K562 (cell line): ENCODE data around the gene RHBDL3. TPM values are rescaled to one million over a fixed set of nuclear protein-coding genes. Genes with fewer than 3 reads are reported as not detected.
A peak's percentile ranks its signal among the peaks of the same experiment; 100 is the strongest.

Experiments
- ATAC-seq: fragments of 200-7000 bp; cut with Tn5 transposase; 3 replicates; pipeline ENCODE4 v1.9.1; 2020; ENCODE audit warnings: moderate library complexity
- BruUV-seq: library from RNA; stranded (reverse); fragments of 400-500 nt; replicated peaks from 2 replicates; lab custom pipeline; 2021; lab: Mats Ljungman, UMichigan
- CTCF ChIA-PET: fragments of 300-600 bp; formaldehyde crosslinking; extraction: SDS; loops from one replicate; lab custom pipeline; 2021; ENCODE audit warnings: low intra/inter-chr PET ratio; lab: Yijun Ruan, JAX
- POLR2A ChIA-PET: fragments of 300-600, 350-650 bp; sonication (Branson Sonifier 250); formaldehyde crosslinking; extraction: SDS; loops from one replicate; lab custom pipeline; 2021; ENCODE audit warnings: antibody characterized with exemption, inconsistent platforms; lab: Yijun Ruan, JAX
- DNase-seq, 4 experiments: peaks; one replicate each; pipeline versions ENCODE4 v3.0.0 to v3.0.0-alpha.2; 2011 to 2018; ENCODE audit warnings: low spot score in 3 of 4, mixed read lengths in 3 of 4; ENCODE audit errors: extremely low read depth in 1 of 4
- FAIRE-seq: peaks from 2 replicates; lab custom pipeline; 2011; peaks lifted over from hg19 to GRCh38; lab: Jason Lieb, UNC
- H2AFZ ChIP-seq: 2 replicates; pipeline ENCODE4 v1.6.0; 2011; ENCODE audit warnings: low read depth, low read length, control low read depth, inconsistent platforms
- H3K27ac ChIP-seq: fragments of 200-600 bp; 3 replicates; pipeline ENCODE4 v1.8.0; 2011; ENCODE audit warnings: low read depth, mild to moderate bottlenecking, control low read depth, inconsistent platforms, low read length, moderate library complexity, mixed read lengths; ENCODE audit errors: extremely low read depth
- H3K27me3 ChIP-seq, 2 experiments: fragments of 300-600 bp in 1 of 2; 2 replicates in 1 of 2; 3 replicates in 1 of 2; pipeline versions ENCODE4 v1.6.0 to v1.8.0; 2011; ENCODE audit warnings: inconsistent platforms in 2 of 2, low read length in 2 of 2, mild to moderate bottlenecking in 1 of 2, mixed read lengths in 1 of 2, moderate library complexity in 1 of 2; ENCODE audit not compliant: control insufficient read depth in 2 of 2, insufficient read depth in 2 of 2
- H3K36me3 ChIP-seq: fragments of 300-600 bp; 3 replicates; pipeline ENCODE4 v1.8.0; 2011; ENCODE audit warnings: mild to moderate bottlenecking, low read length, inconsistent platforms; ENCODE audit not compliant: control insufficient read depth, insufficient read depth
- H3K4me1 ChIP-seq, 2 experiments: fragments of 200-600 bp in 1 of 2; replicated peaks in 1 of 2; 2 replicates in 1 of 2; 3 replicates in 1 of 2; pipeline versions ENCODE4 v1.5.1 to v1.8.0; 2011; ENCODE audit warnings: inconsistent platforms in 2 of 2, low read length in 2 of 2, mild to moderate bottlenecking in 1 of 2, mixed read lengths in 1 of 2, moderate library complexity in 1 of 2; ENCODE audit not compliant: control insufficient read depth in 2 of 2, insufficient read depth in 2 of 2
- H3K4me2 ChIP-seq: 2 replicates; pipeline ENCODE4 v1.6.1; 2011; ENCODE audit warnings: low read length, control low read depth, inconsistent platforms, mixed read lengths; ENCODE audit not compliant: insufficient read depth
- H3K4me3 ChIP-seq: fragments of 200-600 bp; sonication (generic), shearing (Covaris generic); 2 replicates; pipeline ENCODE4 v1.5.1; 2016; ENCODE audit warnings: control low read depth, inconsistent platforms
- H3K79me2 ChIP-seq: fragments of 200-600 bp; 3 replicates; pipeline ENCODE4 v1.8.0; 2011; ENCODE audit warnings: low read length, inconsistent platforms; ENCODE audit not compliant: control insufficient read depth, insufficient read depth
- H3K9ac ChIP-seq, 2 experiments: 2 replicates each; pipeline versions ENCODE4 v1.6.0 to v1.6.1; 2011; ENCODE audit warnings: low read depth in 2 of 2, low read length in 2 of 2, control low read depth in 1 of 2, inconsistent platforms in 1 of 2, mild to moderate bottlenecking in 1 of 2, mixed read lengths in 1 of 2; ENCODE audit not compliant: insufficient read depth in 1 of 2
- H3K9me1 ChIP-seq: one replicate; pipeline ENCODE4 v1.6.0; 2011; ENCODE audit warnings: inconsistent platforms, mild to moderate bottlenecking, low read length, moderate library complexity; ENCODE audit not compliant: control insufficient read depth, insufficient read depth
- H3K9me3 ChIP-seq: replicated peaks from 2 replicates; pipeline ENCODE4 v1.5.1; 2011; ENCODE audit warnings: low read depth, low read length, inconsistent platforms; ENCODE audit not compliant: control insufficient read depth, insufficient read depth
- H4K20me1 ChIP-seq: replicated peaks from 2 replicates; pipeline ENCODE4 v1.6.1; 2011; ENCODE audit warnings: low read length, inconsistent platforms, mixed read lengths; ENCODE audit not compliant: control insufficient read depth, insufficient read depth
- ATF1 ChIP-seq, 2 experiments: fragments of 450-650 bp in 1 of 2; IDR thresholded peaks; 2 replicates each; pipeline ENCODE4 v1.6.1; 2016; ENCODE audit warnings: missing compliant biosample characterization in 1 of 2, missing genetic modification characterization in 1 of 2
- MYC ChIP-seq, 2 experiments: fragments of 250-450 bp in 1 of 2; sonication (Bioruptor Pico) in 1 of 2; IDR thresholded peaks; 2 replicates each; pipeline versions ENCODE4 v1.5.1 to v1.6.1; 2012 to 2021; ENCODE audit warnings: low read depth in 2 of 2, borderline replicate concordance in 1 of 2, improper control_type of control experiment in 1 of 2, low read length in 1 of 2, mild to moderate bottlenecking in 1 of 2, moderate library complexity in 1 of 2
- NCOA2 ChIP-seq, 2 experiments: fragments of 450-650 bp; IDR thresholded peaks; 2 replicates each; pipeline ENCODE4 v1.6.1; 2018; ENCODE audit warnings: mild to moderate bottlenecking in 2 of 2, moderate library complexity in 1 of 2; ENCODE audit not compliant: partially characterized antibody in 2 of 2
- NFIC ChIP-seq: fragments of 450-650 bp; IDR thresholded peaks from 2 replicates; pipeline ENCODE4 v1.6.1; 2017; ENCODE audit warnings: mild to moderate bottlenecking, inconsistent platforms
- RCOR1 ChIP-seq, 2 experiments: IDR thresholded peaks; 2 replicates each; pipeline ENCODE4 v1.6.1; 2012; ENCODE audit warnings: low read depth in 2 of 2, low read length in 2 of 2, borderline replicate concordance in 1 of 2, improper control_type of control experiment in 1 of 2
- SMARCB1 ChIP-seq: IDR thresholded peaks from 2 replicates; pipeline ENCODE4 v1.6.1; 2011; ENCODE audit warnings: improper control_type of control experiment, low read depth; ENCODE audit not compliant: insufficient read length
- U2AF2 ChIP-seq: fragments of 200-400 bp; formaldehyde crosslinking; optimal IDR thresholded peaks from 2 replicates; pipeline ENCODE3; 2017; ENCODE audit warnings: low read depth, mild to moderate bottlenecking, low read length
- ZNF165 ChIP-seq: fragments of 250-450 bp; sonication (Bioruptor Pico); IDR thresholded peaks from 2 replicates; pipeline ENCODE4 v1.4.0; 2020; ENCODE audit warnings: borderline replicate concordance
- ZNF23 ChIP-seq: fragments of 250-450 bp; sonication (Bioruptor Pico); IDR thresholded peaks from 2 replicates; pipeline ENCODE4 v1.4.0; 2020; ENCODE audit warnings: mild to moderate bottlenecking
- ZNF780A ChIP-seq: fragments of 250-450 bp; sonication (Bioruptor Pico); IDR thresholded peaks from 2 replicates; pipeline ENCODE4 v1.5.0; 2021; ENCODE audit warnings: mild to moderate bottlenecking
- WGBS: fragments of 100-300 bp; shearing (Covaris generic); methylation state at CpG from one replicate; pipeline ENCODE4 v1.1.6; 2016; ENCODE audit warnings: low coverage, mixed read lengths; ENCODE audit not compliant: insufficient coverage; ENCODE audit errors: missing lambda C conversion rate; 5-methylcytosine and 5-hydroxymethylcytosine counted together
- in situ Hi-C: fragments of 300-500 bp; cut with MboI; formaldehyde crosslinking; loops from 4 replicates; pipeline ENCODE4 v1.15.0; 2018; ENCODE audit warnings: inconsistent platforms, mixed read lengths
- intact Hi-C: fragments of 100-400 bp; cut with micrococcal nuclease; formaldehyde crosslinking; loops from 2 replicates; pipeline ENCODE4 v1.14.2; 2022
- polyA plus RNA-seq, 8 experiments: library from polyadenylated mRNA; depleted of rRNA in 4 of 8; stranded (reverse) in 5 of 8; unstranded in 3 of 8; fragments of >200 nt; fragmentation: Nextera tagmentation in 2 of 8; fragmentation: Illumina TruSeq in 1 of 8; extraction: Ambion mirVana in 2 of 8; extraction: Trizol in 1 of 8; gene quantifications; 2 replicates each; pipeline versions ENCODE4 v1.2.1 to v1.2.3, GENCODE V29; 2011 to 2014; ENCODE audit warnings: inconsistent platforms in 1 of 8, missing spikeins in 1 of 8
- total RNA-seq, 7 experiments: library from RNA; depleted of rRNA in 6 of 7; stranded (reverse); fragments of >200 nt in 6 of 7; fragmentation: Illumina TruSeq in 2 of 7; extraction: Trizol in 2 of 7; gene quantifications; 2 replicates each; pipeline versions ENCODE4 v1.2.1 to v1.2.3, GENCODE V29; 2011 to 2021; ENCODE audit warnings: low replicate concordance in 1 of 7
- TF ChIP-seq, protein P1 (sequence below): sonication (generic); formaldehyde crosslinking; IDR thresholded peaks from 2 replicates; pipeline ENCODE4 v1.8.1; 2022; ENCODE audit warnings: missing genetic modification reagents
- TF ChIP-seq, protein P2 (sequence below): fragments of 250-450 bp; sonication (Bioruptor Pico); IDR thresholded peaks from 2 replicates; pipeline ENCODE4 v1.4.0; 2020; ENCODE audit warnings: mild to moderate bottlenecking, moderate library complexity
- TF ChIP-seq, protein P3 (sequence below): sonication (generic); formaldehyde crosslinking; IDR thresholded peaks from 2 replicates; pipeline ENCODE4 v1.8.0; 2022; ENCODE audit warnings: missing genetic modification reagents, mild to moderate bottlenecking, borderline replicate concordance

The RHBDL3 gene
- total and polyA plus RNA-seq, 9 of the 15 experiments (the other 6 are each of a cell fraction or from before 2014, with no cell fraction given), result 0.06 to 0.31 (median 0.09) TPM; not detected in 4

DNA sequence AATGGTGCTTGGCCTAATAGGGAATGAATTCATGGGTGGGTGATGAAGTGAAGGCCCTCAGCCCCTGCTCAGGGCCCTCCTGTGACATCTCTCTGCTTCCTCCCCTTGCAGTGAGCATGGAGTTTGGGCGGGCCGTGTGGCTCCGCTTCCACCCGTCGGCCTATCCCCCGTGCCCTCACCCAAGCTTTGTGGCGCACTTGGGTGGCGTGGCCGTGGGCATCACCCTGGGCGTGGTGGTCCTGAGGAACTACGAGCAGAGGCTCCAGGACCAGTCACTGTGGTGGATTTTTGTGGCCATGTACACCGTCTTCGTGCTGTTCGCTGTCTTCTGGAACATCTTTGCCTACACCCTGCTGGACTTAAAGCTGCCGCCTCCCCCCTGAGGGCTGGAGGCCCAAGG, 55.2 kb downstream of the RHBDL3 start:
- Histone ChIP-seq H3K9ac (peak overlapping the region in 1 of 2 experiments; percentile 59; a peak in 2 of 4 replicates), H3K9me3 (no peaks in the 10 kb centered on the region), H3K36me3 (no peaks in the 10 kb centered on the region), H2AFZ (no peak overlapping the region), H3K4me3 (no peak overlapping the region), H3K9me1 (no peaks in the 10 kb centered on the region), H3K4me1 (peaks cover 0 to 4% of the 10 kb centered on the region in 2 experiments; a peak in 2 of 5 replicates), H3K79me2 (no peaks in the 10 kb centered on the region), H3K4me2 (no peak overlapping the region), H4K20me1 (no peaks in the 10 kb centered on the region), H3K27ac (no peak overlapping the region), H3K27me3 (peaks cover 4% of the 10 kb centered on the region in 2 experiments; a peak in 3 of 5 replicates)
- ATAC-seq (no peak), FAIRE-seq (no peak), DNase-seq (no peak)
- intact Hi-C loops (no loop called here), in situ Hi-C loops (no loop called here)
- BruUV-seq, result no TSS peak
- 54% methylated on average over 11 of the region's 15 CpGs for WGBS
- CTCF ChIA-PET, result interaction anchor here (3.3 kb wide), 1 partner anchor 68 kb away, joined by 30 read pairs; no protein-coding TSS in a partner anchor
- POLR2A ChIA-PET, result interaction anchor here (0.6 to 1.4 kb wide), 3 partner anchors 8 to 28 kb away, joined by 3 to 5 read pairs (median 4); no protein-coding TSS in a partner anchor
- TF ChIP-seq ZNF780A, result no peak
- TF ChIP-seq, protein P1, sequence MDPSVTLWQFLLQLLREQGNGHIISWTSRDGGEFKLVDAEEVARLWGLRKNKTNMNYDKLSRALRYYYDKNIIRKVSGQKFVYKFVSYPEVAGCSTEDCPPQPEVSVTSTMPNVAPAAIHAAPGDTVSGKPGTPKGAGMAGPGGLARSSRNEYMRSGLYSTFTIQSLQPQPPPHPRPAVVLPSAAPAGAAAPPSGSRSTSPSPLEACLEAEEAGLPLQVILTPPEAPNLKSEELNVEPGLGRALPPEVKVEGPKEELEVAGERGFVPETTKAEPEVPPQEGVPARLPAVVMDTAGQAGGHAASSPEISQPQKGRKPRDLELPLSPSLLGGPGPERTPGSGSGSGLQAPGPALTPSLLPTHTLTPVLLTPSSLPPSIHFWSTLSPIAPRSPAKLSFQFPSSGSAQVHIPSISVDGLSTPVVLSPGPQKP (CRISPR knock-in tag), result no peak
- TF ChIP-seq U2AF2, result no peak
- TF ChIP-seq ZNF165 (CRISPR knock-in tag), result no peak
- TF ChIP-seq, protein P2, sequence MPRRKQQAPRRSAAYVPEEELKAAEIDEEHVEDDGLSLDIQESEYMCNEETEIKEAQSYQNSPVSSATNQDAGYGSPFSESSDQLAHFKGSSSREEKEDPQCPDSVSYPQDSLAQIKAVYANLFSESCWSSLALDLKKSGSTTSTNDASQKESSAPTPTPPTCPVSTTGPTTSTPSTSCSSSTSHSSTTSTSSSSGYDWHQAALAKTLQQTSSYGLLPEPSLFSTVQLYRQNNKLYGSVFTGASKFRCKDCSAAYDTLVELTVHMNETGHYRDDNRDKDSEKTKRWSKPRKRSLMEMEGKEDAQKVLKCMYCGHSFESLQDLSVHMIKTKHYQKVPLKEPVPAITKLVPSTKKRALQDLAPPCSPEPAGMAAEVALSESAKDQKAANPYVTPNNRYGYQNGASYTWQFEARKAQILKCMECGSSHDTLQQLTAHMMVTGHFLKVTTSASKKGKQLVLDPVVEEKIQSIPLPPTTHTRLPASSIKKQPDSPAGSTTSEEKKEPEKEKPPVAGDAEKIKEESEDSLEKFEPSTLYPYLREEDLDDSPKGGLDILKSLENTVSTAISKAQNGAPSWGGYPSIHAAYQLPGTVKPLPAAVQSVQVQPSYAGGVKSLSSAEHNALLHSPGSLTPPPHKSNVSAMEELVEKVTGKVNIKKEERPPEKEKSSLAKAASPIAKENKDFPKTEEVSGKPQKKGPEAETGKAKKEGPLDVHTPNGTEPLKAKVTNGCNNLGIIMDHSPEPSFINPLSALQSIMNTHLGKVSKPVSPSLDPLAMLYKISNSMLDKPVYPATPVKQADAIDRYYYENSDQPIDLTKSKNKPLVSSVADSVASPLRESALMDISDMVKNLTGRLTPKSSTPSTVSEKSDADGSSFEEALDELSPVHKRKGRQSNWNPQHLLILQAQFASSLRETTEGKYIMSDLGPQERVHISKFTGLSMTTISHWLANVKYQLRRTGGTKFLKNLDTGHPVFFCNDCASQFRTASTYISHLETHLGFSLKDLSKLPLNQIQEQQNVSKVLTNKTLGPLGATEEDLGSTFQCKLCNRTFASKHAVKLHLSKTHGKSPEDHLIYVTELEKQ (CRISPR knock-in tag), result no peak
- no peak for TF ChIP-seq NCOA2 (IDR thresholded peaks at IDR 0.05; ENCODE audit: partially characterized antibody in 2 of 2)
- TF ChIP-seq, protein P3, sequence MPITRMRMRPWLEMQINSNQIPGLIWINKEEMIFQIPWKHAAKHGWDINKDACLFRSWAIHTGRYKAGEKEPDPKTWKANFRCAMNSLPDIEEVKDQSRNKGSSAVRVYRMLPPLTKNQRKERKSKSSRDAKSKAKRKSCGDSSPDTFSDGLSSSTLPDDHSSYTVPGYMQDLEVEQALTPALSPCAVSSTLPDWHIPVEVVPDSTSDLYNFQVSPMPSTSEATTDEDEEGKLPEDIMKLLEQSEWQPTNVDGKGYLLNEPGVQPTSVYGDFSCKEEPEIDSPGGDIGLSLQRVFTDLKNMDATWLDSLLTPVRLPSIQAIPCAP, result no peak
- no peak for TF ChIP-seq ZNF23 (CRISPR knock-in tag)
- no peak for TF ChIP-seq ATF1 (CRISPR knock-in tag; IDR thresholded peaks at IDR 0.05)
- TF ChIP-seq ATF1 (tag; IDR thresholded peaks at IDR 0.05), result no peak
- TF ChIP-seq SMARCB1, result no peak
- TF ChIP-seq NFIC, result no peak
- TF ChIP-seq RCOR1 (IDR thresholded peaks at IDR 0.05; ENCODE audit: borderline replicate concordance in 1 of 2, low read depth in 2 of 2, low read length in 2 of 2), result no peak
- no peak for TF ChIP-seq MYC (IDR thresholded peaks at IDR 0.05; ENCODE audit: low read depth, low read length)
- TF ChIP-seq MYC (CRISPR knock-in tag; IDR thresholded peaks at IDR 0.05; ENCODE audit: borderline replicate concordance, low read depth), result no peak
